ENCODE results near the gene CTIF. TPM values are rescaled to one million over a fixed set of nuclear protein-coding genes. Genes with fewer than 3 reads are reported as not detected.

CTIF gene
- total and polyA plus RNA-seq, 2 experiments from 2014 or later: 8.6 to 14.4 TPM

DNA sequence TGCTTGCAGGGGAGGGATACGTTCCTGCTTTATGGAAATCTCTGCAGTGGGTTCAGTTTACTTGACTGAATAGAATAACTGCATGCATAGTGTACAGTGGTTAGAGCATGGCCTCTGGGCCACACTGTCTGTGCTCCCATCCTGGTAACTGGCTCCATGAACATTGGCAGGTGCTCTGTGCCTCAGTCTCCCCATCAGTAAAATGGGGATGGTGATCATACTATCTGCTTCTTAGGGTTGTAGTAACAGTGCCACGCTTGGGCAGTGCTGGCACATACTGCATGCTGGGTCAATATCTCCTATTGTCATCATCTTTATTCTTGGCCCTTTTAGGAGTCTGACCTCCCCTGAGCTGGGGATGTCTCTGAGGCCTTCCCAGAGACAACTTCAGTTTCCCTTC, 117.3 kb downstream of the CTIF start:
- Mint-ChIP-seq H3K36me3 (ENCODE audit: low read depth) (no peaks in the 10 kb centered on the region; the same call in 2 of the 3 replicates), H3K9me3 (0 out of 3 replicates have a peak, but pooled peaks cover 2% of the 10 kb centered on the region), H3K27ac (no peak overlapping the region), H3K4me3 (no peak overlapping the region), H3K27me3 (ENCODE audit: insufficient read depth, low read depth, poor library complexity) (no peaks in the 10 kb centered on the region), H3K4me1 (peaks cover 4% of the 10 kb centered on the region)
- Histone ChIP-seq H3K36me3 (ENCODE audit: insufficient read depth) (no peaks in the 10 kb centered on the region), H3F3A (replicated peaks; ENCODE audit: low read depth) (0 out of 2 replicates have a peak, but pooled peaks cover 3% of the 10 kb centered on the region), H3K4me2 (no peak overlapping the region), H3K4me3 (no peak overlapping the region), H4K20me1 (replicated peaks; ENCODE audit: insufficient read depth) (0 out of 2 replicates have a peak, but pooled peaks cover 3% of the 10 kb centered on the region), H3K79me2 (replicated peaks; ENCODE audit: insufficient read depth) (no peaks in the 10 kb centered on the region), H3K9me2 (ENCODE audit: insufficient read depth) (no peaks in the 10 kb centered on the region), H2AFZ (no peak overlapping the region), H3K27ac (ENCODE audit: low read depth) (no peak overlapping the region), H3K27me3 (ENCODE audit: insufficient read depth) (no peaks in the 10 kb centered on the region), H3K4me1 (ENCODE audit: insufficient read depth) (no peaks in the 10 kb centered on the region)
- ATAC-seq (no peak), DNase-seq (ENCODE audit: low spot score) (no peak)
- TF ChIP-seq ZNF114 (CRISPR knock-in tag; IDR thresholded peaks at IDR 0.05) (no peak), EZH2phosphoT487 (IDR thresholded peaks at IDR 0.05; ENCODE audit: unreplicated experiment) (no peak), ETS1 (IDR thresholded peaks at IDR 0.05) (no peak), ZNF331 (CRISPR knock-in tag; IDR thresholded peaks at IDR 0.05; ENCODE audit: low read depth) (no peak), STAT1 (IDR thresholded peaks at IDR 0.05; ENCODE audit: unreplicated experiment) (no peak), JUNB (IDR thresholded peaks at IDR 0.05; ENCODE audit: unreplicated experiment) (no peak), REST (IDR thresholded peaks at IDR 0.05; ENCODE audit: unreplicated experiment) (no peak), CREB1 (CRISPR knock-in tag; IDR thresholded peaks at IDR 0.05; ENCODE audit: low read depth) (no peak)
- TF ChIP-seq, protein P1, sequence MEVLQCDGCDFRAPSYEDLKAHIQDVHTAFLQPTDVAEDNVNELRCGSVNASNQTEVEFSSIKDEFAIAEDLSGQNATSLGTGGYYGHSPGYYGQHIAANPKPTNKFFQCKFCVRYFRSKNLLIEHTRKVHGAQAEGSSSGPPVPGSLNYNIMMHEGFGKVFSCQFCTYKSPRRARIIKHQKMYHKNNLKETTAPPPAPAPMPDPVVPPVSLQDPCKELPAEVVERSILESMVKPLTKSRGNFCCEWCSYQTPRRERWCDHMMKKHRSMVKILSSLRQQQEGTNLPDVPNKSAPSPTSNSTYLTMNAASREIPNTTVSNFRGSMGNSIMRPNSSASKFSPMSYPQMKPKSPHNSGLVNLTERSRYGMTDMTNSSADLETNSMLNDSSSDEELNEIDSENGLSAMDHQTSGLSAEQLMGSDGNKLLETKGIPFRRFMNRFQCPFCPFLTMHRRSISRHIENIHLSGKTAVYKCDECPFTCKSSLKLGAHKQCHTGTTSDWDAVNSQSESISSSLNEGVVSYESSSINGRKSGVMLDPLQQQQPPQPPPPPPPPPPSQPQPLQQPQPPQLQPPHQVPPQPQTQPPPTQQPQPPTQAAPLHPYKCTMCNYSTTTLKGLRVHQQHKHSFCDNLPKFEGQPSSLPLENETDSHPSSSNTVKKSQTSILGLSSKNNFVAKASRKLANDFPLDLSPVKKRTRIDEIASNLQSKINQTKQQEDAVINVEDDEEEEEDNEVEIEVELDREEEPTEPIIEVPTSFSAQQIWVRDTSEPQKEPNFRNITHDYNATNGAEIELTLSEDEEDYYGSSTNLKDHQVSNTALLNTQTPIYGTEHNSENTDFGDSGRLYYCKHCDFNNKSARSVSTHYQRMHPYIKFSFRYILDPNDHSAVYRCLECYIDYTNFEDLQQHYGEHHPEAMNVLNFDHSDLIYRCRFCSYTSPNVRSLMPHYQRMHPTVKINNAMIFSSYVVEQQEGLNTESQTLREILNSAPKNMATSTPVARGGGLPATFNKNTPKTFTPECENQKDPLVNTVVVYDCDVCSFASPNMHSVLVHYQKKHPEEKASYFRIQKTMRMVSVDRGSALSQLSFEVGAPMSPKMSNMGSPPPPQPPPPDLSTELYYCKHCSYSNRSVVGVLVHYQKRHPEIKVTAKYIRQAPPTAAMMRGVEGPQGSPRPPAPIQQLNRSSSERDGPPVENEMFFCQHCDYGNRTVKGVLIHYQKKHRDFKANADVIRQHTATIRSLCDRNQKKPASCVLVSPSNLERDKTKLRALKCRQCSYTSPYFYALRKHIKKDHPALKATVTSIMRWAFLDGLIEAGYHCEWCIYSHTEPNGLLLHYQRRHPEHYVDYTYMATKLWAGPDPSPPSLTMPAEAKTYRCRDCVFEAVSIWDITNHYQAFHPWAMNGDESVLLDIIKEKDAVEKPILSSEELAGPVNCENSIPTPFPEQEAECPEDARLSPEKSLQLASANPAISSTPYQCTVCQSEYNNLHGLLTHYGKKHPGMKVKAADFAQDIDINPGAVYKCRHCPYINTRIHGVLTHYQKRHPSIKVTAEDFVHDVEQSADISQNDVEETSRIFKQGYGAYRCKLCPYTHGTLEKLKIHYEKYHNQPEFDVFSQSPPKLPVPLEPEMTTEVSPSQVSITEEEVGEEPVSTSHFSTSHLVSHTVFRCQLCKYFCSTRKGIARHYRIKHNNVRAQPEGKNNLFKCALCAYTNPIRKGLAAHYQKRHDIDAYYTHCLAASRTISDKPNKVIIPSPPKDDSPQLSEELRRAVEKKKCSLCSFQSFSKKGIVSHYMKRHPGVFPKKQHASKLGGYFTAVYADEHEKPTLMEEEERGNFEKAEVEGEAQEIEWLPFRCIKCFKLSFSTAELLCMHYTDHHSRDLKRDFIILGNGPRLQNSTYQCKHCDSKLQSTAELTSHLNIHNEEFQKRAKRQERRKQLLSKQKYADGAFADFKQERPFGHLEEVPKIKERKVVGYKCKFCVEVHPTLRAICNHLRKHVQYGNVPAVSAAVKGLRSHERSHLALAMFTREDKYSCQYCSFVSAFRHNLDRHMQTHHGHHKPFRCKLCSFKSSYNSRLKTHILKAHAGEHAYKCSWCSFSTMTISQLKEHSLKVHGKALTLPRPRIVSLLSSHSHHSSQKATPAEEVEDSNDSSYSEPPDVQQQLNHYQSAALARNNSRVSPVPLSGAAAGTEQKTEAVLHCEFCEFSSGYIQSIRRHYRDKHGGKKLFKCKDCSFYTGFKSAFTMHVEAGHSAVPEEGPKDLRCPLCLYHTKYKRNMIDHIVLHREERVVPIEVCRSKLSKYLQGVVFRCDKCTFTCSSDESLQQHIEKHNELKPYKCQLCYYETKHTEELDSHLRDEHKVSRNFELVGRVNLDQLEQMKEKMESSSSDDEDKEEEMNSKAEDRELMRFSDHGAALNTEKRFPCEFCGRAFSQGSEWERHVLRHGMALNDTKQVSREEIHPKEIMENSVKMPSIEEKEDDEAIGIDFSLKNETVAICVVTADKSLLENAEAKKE (CRISPR knock-in tag; IDR thresholded peaks at IDR 0.05): no peak
